ENCODE data around the gene LAP3.

DNA sequence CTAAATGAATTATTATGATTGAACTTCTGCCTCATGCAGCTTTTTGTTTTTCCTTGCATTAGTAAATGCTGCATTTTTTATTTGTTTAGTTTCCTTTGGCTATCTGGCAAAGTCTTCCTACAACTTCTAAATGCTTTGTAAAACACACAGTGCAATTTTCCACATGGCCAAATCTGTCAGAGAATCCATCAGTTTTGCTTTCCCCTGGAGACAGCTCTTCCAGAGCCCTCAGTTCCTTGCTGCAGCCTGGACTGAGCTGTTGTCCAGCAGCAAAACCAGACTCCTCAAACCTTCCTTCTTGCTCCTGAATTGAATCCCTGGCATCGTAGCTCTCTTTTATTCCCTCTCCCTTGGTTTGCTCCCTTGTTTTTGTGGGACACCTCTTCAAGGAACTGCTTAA, 80.1 kb downstream of the LAP3 start:
- TF ChIP-seq, protein P1, sequence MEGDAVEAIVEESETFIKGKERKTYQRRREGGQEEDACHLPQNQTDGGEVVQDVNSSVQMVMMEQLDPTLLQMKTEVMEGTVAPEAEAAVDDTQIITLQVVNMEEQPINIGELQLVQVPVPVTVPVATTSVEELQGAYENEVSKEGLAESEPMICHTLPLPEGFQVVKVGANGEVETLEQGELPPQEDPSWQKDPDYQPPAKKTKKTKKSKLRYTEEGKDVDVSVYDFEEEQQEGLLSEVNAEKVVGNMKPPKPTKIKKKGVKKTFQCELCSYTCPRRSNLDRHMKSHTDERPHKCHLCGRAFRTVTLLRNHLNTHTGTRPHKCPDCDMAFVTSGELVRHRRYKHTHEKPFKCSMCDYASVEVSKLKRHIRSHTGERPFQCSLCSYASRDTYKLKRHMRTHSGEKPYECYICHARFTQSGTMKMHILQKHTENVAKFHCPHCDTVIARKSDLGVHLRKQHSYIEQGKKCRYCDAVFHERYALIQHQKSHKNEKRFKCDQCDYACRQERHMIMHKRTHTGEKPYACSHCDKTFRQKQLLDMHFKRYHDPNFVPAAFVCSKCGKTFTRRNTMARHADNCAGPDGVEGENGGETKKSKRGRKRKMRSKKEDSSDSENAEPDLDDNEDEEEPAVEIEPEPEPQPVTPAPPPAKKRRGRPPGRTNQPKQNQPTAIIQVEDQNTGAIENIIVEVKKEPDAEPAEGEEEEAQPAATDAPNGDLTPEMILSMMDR (conservative IDR thresholded peaks at IDR 0.05; ENCODE audit: low read length): no peak
- no peak for TF ChIP-seq EZH2phosphoT487 (IDR thresholded peaks at IDR 0.05; ENCODE audit: borderline replicate concordance, low read depth, low read length)
